ENCODE results near the gene LRCH3. TPM values are rescaled to one million over a fixed set of nuclear protein-coding genes. Genes with fewer than 3 reads are reported as not detected.

The LRCH3 gene
- total RNA-seq, 6 donors from 2014 or later: 24.6 to 68.1 (median 34.2) TPM

DNA sequence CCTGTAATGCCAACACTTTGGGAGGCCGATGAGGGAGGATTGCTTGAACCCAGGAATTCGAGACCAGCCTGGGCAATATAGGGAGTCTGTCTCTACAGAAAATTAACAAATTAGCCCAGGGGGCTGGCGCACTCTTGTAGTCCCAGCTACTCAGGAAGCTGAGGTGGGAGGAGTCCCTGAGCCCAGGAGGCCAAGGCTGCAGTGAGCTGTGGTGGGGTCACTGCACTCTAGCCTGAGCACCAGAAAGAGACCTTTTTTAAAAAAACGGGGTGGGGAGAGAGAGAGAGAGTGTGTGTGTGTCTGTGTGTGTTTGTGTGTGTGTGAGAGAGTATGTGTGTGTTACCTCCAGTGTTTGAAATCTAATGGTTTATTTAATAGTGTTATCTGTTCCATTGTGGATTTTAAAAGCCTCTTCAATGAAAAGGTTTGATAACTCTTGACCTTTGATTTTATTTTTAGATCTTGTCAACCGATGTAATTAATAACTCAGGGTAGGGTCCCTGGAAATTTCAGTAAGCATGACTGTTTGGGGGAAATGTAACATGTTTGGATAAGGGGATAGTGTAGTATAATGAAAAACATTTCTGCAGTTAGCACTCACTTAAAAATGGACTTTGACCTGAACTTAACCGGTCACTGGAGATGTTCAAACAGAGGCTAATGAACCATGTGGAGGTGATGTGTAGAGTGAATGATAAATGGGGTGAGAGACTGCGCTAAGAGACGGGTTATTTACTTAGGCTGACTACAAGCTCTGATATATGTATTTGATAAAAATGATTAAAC is 29.7 kb downstream of the LRCH3 start:
- WGBS, 2 donors: 68 to 72% methylated on average over 8 of the region's 8 CpGs
- DNase-seq (no peak), ATAC-seq (ENCODE audit: low FRiP score in 2 of 2) (no peak)
- H3K27me3 ChIP-seq: no peaks in the 10 kb centered on the region
- no peaks in the 10 kb centered on the region for H3K4me1 ChIP-seq
- no peaks in the 10 kb centered on the region for H3K9me3 ChIP-seq
- H3K4me3 ChIP-seq: no peak overlapping the region
- H3K36me3 ChIP-seq: peaks cover 0 to 24% (median 7%) of the 10 kb centered on the region in 4 donors
- TF ChIP-seq POLR2A (IDR thresholded peaks at IDR 0.05) (no peak), POLR2AphosphoS5 (IDR thresholded peaks at IDR 0.05) (no peak), EP300 (IDR thresholded peaks at IDR 0.05) (no peak)
- TF ChIP-seq, protein P1, sequence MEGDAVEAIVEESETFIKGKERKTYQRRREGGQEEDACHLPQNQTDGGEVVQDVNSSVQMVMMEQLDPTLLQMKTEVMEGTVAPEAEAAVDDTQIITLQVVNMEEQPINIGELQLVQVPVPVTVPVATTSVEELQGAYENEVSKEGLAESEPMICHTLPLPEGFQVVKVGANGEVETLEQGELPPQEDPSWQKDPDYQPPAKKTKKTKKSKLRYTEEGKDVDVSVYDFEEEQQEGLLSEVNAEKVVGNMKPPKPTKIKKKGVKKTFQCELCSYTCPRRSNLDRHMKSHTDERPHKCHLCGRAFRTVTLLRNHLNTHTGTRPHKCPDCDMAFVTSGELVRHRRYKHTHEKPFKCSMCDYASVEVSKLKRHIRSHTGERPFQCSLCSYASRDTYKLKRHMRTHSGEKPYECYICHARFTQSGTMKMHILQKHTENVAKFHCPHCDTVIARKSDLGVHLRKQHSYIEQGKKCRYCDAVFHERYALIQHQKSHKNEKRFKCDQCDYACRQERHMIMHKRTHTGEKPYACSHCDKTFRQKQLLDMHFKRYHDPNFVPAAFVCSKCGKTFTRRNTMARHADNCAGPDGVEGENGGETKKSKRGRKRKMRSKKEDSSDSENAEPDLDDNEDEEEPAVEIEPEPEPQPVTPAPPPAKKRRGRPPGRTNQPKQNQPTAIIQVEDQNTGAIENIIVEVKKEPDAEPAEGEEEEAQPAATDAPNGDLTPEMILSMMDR (IDR thresholded peaks at IDR 0.05): no peak
- H3K27ac ChIP-seq: no peak overlapping the region

DNA sequence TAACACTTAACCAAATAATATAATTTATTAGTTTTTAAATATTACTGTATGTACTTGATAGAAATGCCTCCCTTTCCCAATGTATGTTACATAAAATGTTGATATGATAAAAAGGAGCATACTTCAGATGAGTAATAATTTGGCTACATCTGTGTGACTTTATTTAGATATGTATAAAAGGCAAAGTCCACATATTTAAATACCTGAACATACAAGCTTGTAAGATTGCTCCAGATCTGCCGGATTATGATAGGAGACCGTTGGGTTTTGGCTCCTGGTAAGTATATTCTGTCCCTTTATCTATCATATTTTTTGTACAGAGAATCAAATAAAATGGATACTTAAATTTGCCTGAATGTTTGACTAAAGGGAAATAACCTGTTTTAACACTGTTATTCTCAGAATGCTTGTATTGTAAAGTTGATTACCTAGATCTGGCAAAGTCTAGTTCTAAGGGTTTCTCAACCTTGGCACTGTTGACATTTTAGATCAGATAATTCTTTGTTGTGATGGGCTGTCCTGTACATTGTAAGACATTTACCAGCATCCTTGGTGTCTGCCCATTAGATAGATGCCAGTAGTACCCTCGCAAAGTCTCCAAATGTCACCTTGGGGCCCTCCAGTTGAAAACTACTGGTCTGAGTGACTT is 38.5 kb downstream of the LRCH3 start:
- DNase-seq (no peak), ATAC-seq (ENCODE audit: low FRiP score in 2 of 2) (no peak)
- peaks cover 19 to 76% (median 34%) of the 10 kb centered on the region in 4 donors for H3K36me3 ChIP-seq

DNA sequence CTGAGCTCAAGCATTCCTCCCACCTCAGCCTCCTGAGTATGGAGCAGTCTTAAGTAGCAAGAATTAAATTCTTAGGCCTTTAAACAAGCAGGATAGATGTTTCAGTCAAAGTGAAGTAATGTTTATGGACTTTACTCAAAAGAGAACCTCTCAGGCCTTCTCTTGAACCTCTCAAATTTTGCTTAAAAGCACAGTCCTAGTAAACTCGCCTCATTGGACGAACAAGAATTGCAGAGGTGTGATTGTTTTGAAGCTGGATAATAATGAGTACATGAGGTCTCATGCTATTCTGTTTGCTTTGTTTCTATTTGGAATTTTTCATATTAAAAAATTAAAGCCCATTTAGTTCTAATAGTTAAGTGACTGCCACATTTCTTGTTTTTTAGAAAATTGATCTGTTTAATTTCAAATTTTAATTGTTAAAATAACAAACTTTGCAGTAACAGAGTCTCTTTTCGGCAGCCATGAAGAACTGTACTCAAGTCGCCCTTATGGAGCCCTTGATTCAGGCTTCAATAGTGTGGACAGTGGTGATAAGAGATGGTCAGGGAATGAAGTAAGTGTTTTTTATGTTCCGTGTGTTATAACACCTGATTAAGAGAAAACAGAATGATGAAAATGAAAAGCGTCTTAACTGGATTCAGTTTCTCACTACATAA is 39.4 kb downstream of the LRCH3 start:
- no peaks in the 10 kb centered on the region for H3K27me3 ChIP-seq
- peak in 1 of 2 donors; percentile 69 for ATAC-seq (ENCODE audit: low FRiP score in 2 of 2)
- H3K4me1 ChIP-seq: no peaks in the 10 kb centered on the region
- no peak overlapping the region for H3K4me3 ChIP-seq
- peaks cover 19 to 84% (median 36%) of the 10 kb centered on the region in 4 donors for H3K36me3 ChIP-seq
- H3K9me3 ChIP-seq: no peaks in the 10 kb centered on the region
- 62 to 65% methylated on average over 6 of the region's 6 CpGs for WGBS, 2 donors
- no peak for DNase-seq
- peak overlapping the region; percentile 19 to 61 (median 44) for H3K27ac ChIP-seq
- TF ChIP-seq, protein P1 (IDR thresholded peaks at IDR 0.05): no peak
- TF ChIP-seq POLR2AphosphoS5 (IDR thresholded peaks at IDR 0.05) (no peak), EP300 (IDR thresholded peaks at IDR 0.05) (no peak), POLR2A (IDR thresholded peaks at IDR 0.05) (no peak)

More for the DNA sequence above, 38.5 kb downstream of the LRCH3 start:
- TF ChIP-seq POLR2AphosphoS5 (IDR thresholded peaks at IDR 0.05): no peak
- TF ChIP-seq, protein P1 (IDR thresholded peaks at IDR 0.05): no peak
- 97% methylated on average over 3 of the region's 3 CpGs for WGBS, 2 donors
- Histone ChIP-seq H3K4me1 (no peaks in the 10 kb centered on the region), H3K27me3 (no peaks in the 10 kb centered on the region), H3K4me3 (no peak overlapping the region), H3K9me3 (no peaks in the 10 kb centered on the region), H3K27ac (peak overlapping the region; percentile 19 to 46 (median 44))

DNA sequence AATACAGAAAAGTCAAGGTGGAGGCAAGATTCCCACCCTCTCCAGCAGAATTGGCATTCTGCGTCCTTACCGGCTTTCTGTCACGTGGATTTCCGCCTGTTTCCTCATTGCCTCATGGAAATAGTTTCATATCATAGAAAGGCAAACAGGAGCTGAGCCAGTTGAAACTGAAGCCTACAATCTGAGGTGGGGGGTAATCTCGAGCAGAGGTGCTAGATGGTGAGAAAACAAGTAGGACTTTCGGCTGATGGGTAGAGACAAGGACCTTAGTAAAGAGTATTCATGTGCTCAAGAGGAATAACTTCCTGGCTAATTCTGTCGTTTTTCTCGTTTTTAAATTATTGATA is 39.9 kb downstream of the LRCH3 start:
- TF ChIP-seq POLR2A (IDR thresholded peaks at IDR 0.05) (no peak), EP300 (IDR thresholded peaks at IDR 0.05) (no peak), POLR2AphosphoS5 (IDR thresholded peaks at IDR 0.05) (no peak)
- TF ChIP-seq, protein P1 (IDR thresholded peaks at IDR 0.05): no peak
- 76 to 77% methylated on average over 8 of the region's 8 CpGs for WGBS, 2 donors

More for the DNA sequence above, 39.9 kb downstream of the LRCH3 start:
- Histone ChIP-seq H3K4me3 (no peak overlapping the region), H3K27ac (peak overlapping the region; percentile 12 to 61 (median 32)), H3K4me1 (no peaks in the 10 kb centered on the region), H3K9me3 (no peaks in the 10 kb centered on the region), H3K36me3 (peaks cover 19 to 88% (median 38%) of the 10 kb centered on the region in 4 donors), H3K27me3 (no peaks in the 10 kb centered on the region)
- peak in 1 of 2 donors; percentile 34 for ATAC-seq (ENCODE audit: low FRiP score in 2 of 2)
- peak in 1 of 2 donors; percentile 37 for DNase-seq

All from upper lobe of left lung (tissue), 6 donors.